Bronchial smooth muscle cell (primary cell): Measurements from ENCODE around the gene TFAP2B. TPM values are rescaled to one million over a fixed set of nuclear protein-coding genes. Genes with fewer than 3 reads are reported as not detected.

Experiments
- total RNA-seq: library from RNA; depleted of rRNA; stranded (reverse); fragments of >200 nt; gene quantifications from 2 replicates; pipeline ENCODE4 v1.2.1, GENCODE V29; 2014

The TFAP2B gene
- total RNA-seq: not detected in 2 replicates

GRCh38 chr6:50818673-50819072 is at the start of gene TFAP2B:
Gene TFAP2B (plus strand): TSS chr6:50818871. CDS start chr6:50818892, 21 bp downstream.

Other genes with a start within 250 kb of the TFAP2B start
- gene TFAP2D, start 105.3 kb upstream of the TFAP2B start, total RNA-seq: not detected in 2 replicates